PFSK-1 (cell line): ENCODE data around the gene KCNIP1.

Experiments
- FOXP2 ChIP-seq: optimal IDR thresholded peaks from 2 replicates; pipeline ENCODE3; 2011; ENCODE audit warnings: borderline replicate concordance, control low read depth, inconsistent platforms; ENCODE audit not compliant: insufficient read depth; ENCODE audit errors: extremely low read length, extremely low read depth
- POLR2AphosphoS5 ChIP-seq: IDR thresholded peaks from 2 replicates; pipeline ENCODE4 v1.6.1; 2012; ENCODE audit warnings: low read depth, mild to moderate bottlenecking, control low read depth, low read length, moderate library complexity
- REST ChIP-seq, 2 experiments: IDR thresholded peaks; 2 replicates each; pipeline versions ENCODE4 v1.6.1 to v1.8.0; 2011 to 2012; ENCODE audit warnings: low read depth in 2 of 2, low read length in 2 of 2, control low read depth in 1 of 2, inconsistent platforms in 1 of 2, mild to moderate bottlenecking in 1 of 2, moderate library complexity in 1 of 2; ENCODE audit not compliant: insufficient read depth in 1 of 2
- SIN3A ChIP-seq: IDR thresholded peaks from 2 replicates; pipeline ENCODE4 v1.6.1; 2012; ENCODE audit warnings: mild to moderate bottlenecking, low read length, moderate library complexity, borderline replicate concordance; ENCODE audit not compliant: insufficient read depth
- TAF1 ChIP-seq: IDR thresholded peaks from 2 replicates; pipeline ENCODE4 v1.6.1; 2012; ENCODE audit warnings: low read length, control low read depth, borderline replicate concordance; ENCODE audit not compliant: insufficient read depth

KCNIP1 gene

GRCh38 chr5:170562875-170563228 lies 59.0 kb downstream of the KCNIP1 start:
- TF ChIP-seq POLR2AphosphoS5 = no peak

GRCh38 chr5:170563824-170564567 lies 60.2 kb downstream of the KCNIP1 start:
- no peak for TF ChIP-seq FOXP2
- TF ChIP-seq REST (IDR thresholded peaks at IDR 0.05; ENCODE audit: insufficient read depth in 1 of 2, low read depth in 2 of 2, low read length in 2 of 2) = no peak
- no peak for TF ChIP-seq SIN3A
- TF ChIP-seq TAF1 = no peak
- no peak for TF ChIP-seq POLR2AphosphoS5

- TF ChIP-seq FOXP2 (no peak), REST (IDR thresholded peaks at IDR 0.05; ENCODE audit: insufficient read depth in 1 of 2, low read depth in 2 of 2, low read length in 2 of 2) (peak; percentile 49 to 82)
Observed at GRCh38 chr5:170565072-170565471, 61.3 kb downstream of the KCNIP1 start.

- no peak for TF ChIP-seq TAF1
- no peak for TF ChIP-seq REST (IDR thresholded peaks at IDR 0.05; ENCODE audit: insufficient read depth in 1 of 2, low read depth in 2 of 2, low read length in 2 of 2)
- no peak for TF ChIP-seq POLR2AphosphoS5
- no peak for TF ChIP-seq FOXP2
- no peak for TF ChIP-seq SIN3A
Observed at GRCh38 chr5:170569101-170569500, 65.3 kb downstream of the KCNIP1 start.

- TF ChIP-seq TAF1 (no peak), POLR2AphosphoS5 (no peak), REST (IDR thresholded peaks at IDR 0.05; ENCODE audit: insufficient read depth in 1 of 2, low read depth in 2 of 2, low read length in 2 of 2) (no peak), FOXP2 (no peak), SIN3A (no peak)
Observed at GRCh38 chr5:170570476-170570875, 66.7 kb downstream of the KCNIP1 start.
